Gastroesophageal sphincter (tissue), 4 donors: ENCODE measurements around the gene DMC1. TPM values are rescaled to one million over a fixed set of nuclear protein-coding genes. Genes with fewer than 3 reads are reported as not detected.
A peak's percentile ranks its signal among the peaks of the same experiment; 100 is the strongest.

Experiments
- ATAC-seq: fragments of 150-250 bp; one replicate; pipeline ENCODE4 v1.9.1; 2016; ENCODE audit warnings: mild to moderate bottlenecking, moderate library complexity
- H3K27ac ChIP-seq, 4 donors: fragments of 200-600 bp; sonication (generic) in 3 of 4; 1 replicate in 3 of 4; 2 replicates in 1 of 4; pipeline ENCODE4 v1.5.1; 2016 to 2019
- H3K27me3 ChIP-seq: fragments of 200-600 bp; sonication (generic); one replicate; pipeline ENCODE4 v1.5.1; 2019
- H3K36me3 ChIP-seq, 2 donors: fragments of 200-600 bp; sonication (generic); one replicate each; pipeline ENCODE4 v1.5.1; 2019; ENCODE audit warnings: control low read depth in 1 of 2
- H3K4me1 ChIP-seq, 3 donors: fragments of 200-600 bp; sonication (generic); 1 replicate in 2 of 3; 2 replicates in 1 of 3; pipeline ENCODE4 v1.5.1; 2016 to 2019; ENCODE audit warnings: control low read depth in 2 of 3
- H3K4me3 ChIP-seq, 2 donors: fragments of 200-600 bp; sonication (generic); one replicate each; pipeline ENCODE4 v1.5.1; 2019; ENCODE audit warnings: mild to moderate bottlenecking in 1 of 2, moderate library complexity in 1 of 2
- H3K9me3 ChIP-seq, 3 donors: fragments of 200-600 bp; sonication (generic); one replicate each; pipeline ENCODE4 v1.5.1; 2017 to 2019; ENCODE audit warnings: control low read depth in 2 of 3
- EP300 ChIP-seq: sonication (generic); formaldehyde crosslinking; IDR thresholded peaks from one replicate; pipeline ENCODE4 v1.6.1; 2017; ENCODE audit warnings: antibody characterized with exemption, mild to moderate bottlenecking
- POLR2A ChIP-seq, 2 donors: fragments of 450-650 bp; IDR thresholded peaks; one replicate each; pipeline ENCODE4 v1.6.1; 2017; ENCODE audit warnings: antibody characterized with exemption in 2 of 2, mild to moderate bottlenecking in 2 of 2, moderate library complexity in 1 of 2
- POLR2AphosphoS5 ChIP-seq: sonication (generic); formaldehyde crosslinking; IDR thresholded peaks from one replicate; pipeline ENCODE4 v1.6.1; 2017; ENCODE audit warnings: antibody characterized with exemption
- WGBS, 2 donors: methylation state at CpG; one replicate each; pipeline ENCODE4 v1.1.5; 2018; ENCODE audit warnings: low coverage in 1 of 2; 5-methylcytosine and 5-hydroxymethylcytosine counted together
- total RNA-seq, 4 donors: library from RNA; depleted of rRNA; stranded (reverse); fragments of >200 nt; gene quantifications; one replicate each; pipeline ENCODE4 v1.1.0, GENCODE V29; 2016
- TF ChIP-seq, protein P1 (sequence below), 4 experiments: fragments of 200-600 bp in 2 of 4; fragments of 450-650 bp in 2 of 4; sonication (generic) in 1 of 4; IDR thresholded peaks; one replicate each; pipeline ENCODE4 v1.5.1; 2017 to 2019; ENCODE audit warnings: antibody characterized with exemption in 4 of 4, mild to moderate bottlenecking in 2 of 4, moderate library complexity in 2 of 4

DMC1 gene
- total RNA-seq, 4 donors from 2014 or later = 1.7 to 5.0 (median 2.2) TPM

GRCh38 chr22:38503021-38503420, 67.0 kb downstream of the DMC1 start:
- TF ChIP-seq, protein P1, sequence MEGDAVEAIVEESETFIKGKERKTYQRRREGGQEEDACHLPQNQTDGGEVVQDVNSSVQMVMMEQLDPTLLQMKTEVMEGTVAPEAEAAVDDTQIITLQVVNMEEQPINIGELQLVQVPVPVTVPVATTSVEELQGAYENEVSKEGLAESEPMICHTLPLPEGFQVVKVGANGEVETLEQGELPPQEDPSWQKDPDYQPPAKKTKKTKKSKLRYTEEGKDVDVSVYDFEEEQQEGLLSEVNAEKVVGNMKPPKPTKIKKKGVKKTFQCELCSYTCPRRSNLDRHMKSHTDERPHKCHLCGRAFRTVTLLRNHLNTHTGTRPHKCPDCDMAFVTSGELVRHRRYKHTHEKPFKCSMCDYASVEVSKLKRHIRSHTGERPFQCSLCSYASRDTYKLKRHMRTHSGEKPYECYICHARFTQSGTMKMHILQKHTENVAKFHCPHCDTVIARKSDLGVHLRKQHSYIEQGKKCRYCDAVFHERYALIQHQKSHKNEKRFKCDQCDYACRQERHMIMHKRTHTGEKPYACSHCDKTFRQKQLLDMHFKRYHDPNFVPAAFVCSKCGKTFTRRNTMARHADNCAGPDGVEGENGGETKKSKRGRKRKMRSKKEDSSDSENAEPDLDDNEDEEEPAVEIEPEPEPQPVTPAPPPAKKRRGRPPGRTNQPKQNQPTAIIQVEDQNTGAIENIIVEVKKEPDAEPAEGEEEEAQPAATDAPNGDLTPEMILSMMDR (IDR thresholded peaks at IDR 0.05) = no peak
- TF ChIP-seq POLR2A (IDR thresholded peaks at IDR 0.05) = no peak
- no peak for TF ChIP-seq EP300
- TF ChIP-seq POLR2AphosphoS5 = no peak
- Histone ChIP-seq H3K4me3 (peak overlapping the region; percentile 11 to 74), H3K27me3 (no peaks in the 10 kb centered on the region), H3K36me3 (peaks cover 7 to 47% of the 10 kb centered on the region in 2 donors), H3K4me1 (peaks cover 0 to 83% (median 9%) of the 10 kb centered on the region in 3 donors), H3K9me3 (no peaks in the 10 kb centered on the region), H3K27ac (peak overlapping the region in 3 of 4 donors; percentile 15 to 100 (median 99))
- 2 to 15% methylated on average over 4 of the region's 4 CpGs for WGBS, 2 donors
- ATAC-seq = no peak

DNA sequence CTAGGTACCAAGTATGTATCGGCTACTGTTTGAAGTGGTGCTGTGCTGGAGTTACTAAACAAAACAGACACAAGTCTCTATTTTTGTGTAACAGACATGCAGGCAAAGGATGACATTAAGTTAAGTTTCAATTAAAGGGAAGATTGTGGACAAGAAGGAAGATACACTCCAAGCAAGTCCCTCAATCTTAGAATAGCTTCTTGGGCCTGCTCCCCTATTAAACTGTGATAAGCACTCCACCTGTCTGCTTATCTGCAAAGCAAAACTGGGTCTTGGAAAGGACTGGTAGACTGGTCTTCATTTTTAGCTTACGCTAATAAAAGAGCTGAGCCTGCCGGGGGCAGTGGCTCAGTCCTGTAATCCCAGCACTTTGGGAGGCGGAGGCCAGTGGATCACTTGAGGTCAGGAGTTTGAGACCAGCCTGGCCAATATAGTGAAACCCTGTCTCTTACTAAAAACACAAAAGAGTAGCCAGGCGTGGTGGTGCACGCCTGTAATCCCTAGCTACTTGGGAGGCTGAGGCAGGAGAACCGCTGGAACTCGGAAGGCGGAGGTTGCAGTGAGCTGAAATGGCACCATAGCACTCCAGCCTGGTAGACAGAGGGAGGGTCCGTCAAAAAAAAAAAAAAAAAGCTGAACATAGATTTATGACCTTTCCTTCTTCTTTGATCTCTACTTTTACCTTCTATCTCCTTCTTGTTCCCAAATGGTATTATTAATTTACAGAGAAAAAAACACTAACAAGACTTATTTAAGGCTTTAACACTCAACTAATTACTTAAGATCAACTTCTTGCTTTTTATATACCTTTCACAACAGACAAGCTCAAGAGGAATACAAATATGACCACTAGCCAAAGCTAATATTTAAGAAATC, 67.9 kb downstream of the DMC1 start:
- H3K27me3 ChIP-seq = no peaks in the 10 kb centered on the region
- H3K9me3 ChIP-seq = no peaks in the 10 kb centered on the region
- TF ChIP-seq EP300 (no peak), POLR2AphosphoS5 (no peak), POLR2A (IDR thresholded peaks at IDR 0.05) (no peak)
- TF ChIP-seq, protein P1 (IDR thresholded peaks at IDR 0.05) = no peak
- no peak for ATAC-seq
- peak overlapping the region in 2 of 4 donors; percentile 99 to 100 for H3K27ac ChIP-seq
- peak overlapping the region in 1 of 2 donors; percentile 74 for H3K4me3 ChIP-seq
- 79 to 81% methylated on average over 3 to 7 of the region's 10 CpGs for WGBS, 2 donors
- peaks cover 9 to 56% of the 10 kb centered on the region in 2 donors for H3K36me3 ChIP-seq
- peaks cover 0 to 82% (median 6%) of the 10 kb centered on the region in 3 donors for H3K4me1 ChIP-seq

DNA sequence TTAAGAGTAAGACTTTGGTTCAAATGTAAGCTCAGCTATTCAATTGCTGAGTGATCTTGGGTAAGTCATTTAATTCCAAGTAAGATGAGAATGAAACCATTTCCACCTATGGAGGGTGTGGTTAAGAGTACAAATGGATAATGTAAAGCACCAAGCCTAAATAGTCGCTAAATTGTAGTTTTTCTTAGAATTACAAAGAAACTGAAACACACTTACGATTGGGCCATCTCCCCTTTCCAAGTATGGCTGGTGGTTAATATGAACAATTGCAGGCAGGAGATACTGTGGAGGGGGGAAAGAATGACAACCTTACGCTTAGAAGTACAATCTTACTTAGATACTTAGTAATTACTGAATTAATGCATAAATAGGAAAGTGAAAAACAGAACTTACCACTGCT, 72.1 kb downstream of the DMC1 start:
- H3K36me3 ChIP-seq = peaks cover 31 to 92% of the 10 kb centered on the region in 2 donors
- H3K4me1 ChIP-seq = peaks cover 0 to 86% (median 4%) of the 10 kb centered on the region in 3 donors
- 75 to 79% methylated on average over 2 to 3 of the region's 3 CpGs for WGBS, 2 donors
- H3K27ac ChIP-seq = no peak overlapping the region
- no peaks in the 10 kb centered on the region for H3K27me3 ChIP-seq
- TF ChIP-seq, protein P1 (IDR thresholded peaks at IDR 0.05) = no peak
- TF ChIP-seq EP300 (no peak), POLR2A (IDR thresholded peaks at IDR 0.05) (no peak), POLR2AphosphoS5 (no peak)
- no peak for ATAC-seq
- no peaks in the 10 kb centered on the region for H3K9me3 ChIP-seq
- H3K4me3 ChIP-seq = no peak overlapping the region

GRCh38 chr22:38494939-38495338, 75.0 kb downstream of the DMC1 start:
- WGBS, 2 donors = 74 to 80% methylated on average over 5 to 8 of the region's 12 CpGs
- no peak for ATAC-seq
- Histone ChIP-seq H3K4me3 (no peak overlapping the region), H3K36me3 (peaks cover 32 to 100% of the 10 kb centered on the region in 2 donors), H3K27me3 (no peaks in the 10 kb centered on the region), H3K4me1 (peaks cover 4 to 87% (median 13%) of the 10 kb centered on the region in 3 donors), H3K27ac (peak overlapping the region in 1 of 4 donors; percentile 16), H3K9me3 (no peaks in the 10 kb centered on the region)
- TF ChIP-seq POLR2AphosphoS5 (no peak), EP300 (no peak), POLR2A (IDR thresholded peaks at IDR 0.05) (no peak)
- TF ChIP-seq, protein P1 (IDR thresholded peaks at IDR 0.05) = no peak

DNA sequence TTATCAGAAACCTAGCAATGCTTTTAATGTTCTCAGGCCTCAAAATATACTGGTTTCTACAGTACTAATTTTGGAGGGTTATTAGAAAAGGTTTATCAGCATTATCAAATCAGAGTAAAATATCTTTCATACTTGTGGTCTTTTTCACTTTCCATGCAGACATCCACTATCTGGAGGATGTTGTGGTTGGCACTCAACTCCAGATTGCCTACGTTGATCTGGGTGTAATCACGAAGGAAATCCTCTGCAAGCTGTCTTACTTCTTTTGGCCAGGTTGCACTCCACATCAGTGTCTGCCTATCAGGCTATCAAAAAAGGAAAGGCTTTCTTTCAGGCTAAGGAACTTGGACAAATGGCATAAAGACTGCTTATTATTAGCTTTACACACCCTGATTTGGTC, 75.5 kb downstream of the DMC1 start:
- Histone ChIP-seq H3K36me3 (peaks cover 32 to 100% of the 10 kb centered on the region in 2 donors), H3K9me3 (no peaks in the 10 kb centered on the region), H3K4me1 (peaks cover 4 to 87% (median 13%) of the 10 kb centered on the region in 3 donors), H3K27me3 (no peaks in the 10 kb centered on the region), H3K27ac (peak overlapping the region in 1 of 4 donors; percentile 53), H3K4me3 (no peak overlapping the region)
- ATAC-seq = no peak
- 21 to 33% methylated on average over 2 of the region's 2 CpGs for WGBS, 2 donors
- no peak for TF ChIP-seq POLR2A (IDR thresholded peaks at IDR 0.05)
- no peak for TF ChIP-seq EP300
- TF ChIP-seq POLR2AphosphoS5 = no peak
- TF ChIP-seq, protein P1 (IDR thresholded peaks at IDR 0.05) = no peak
